ELR (cell line): ENCODE data around the gene KIF26B.
"Not testable (repeated sequence)": the region's sequence is repeated elsewhere in the genome, so short reads cannot be mapped to it uniquely, and the experiment has no call there.

Source experiments
- DNase-seq: peaks from one replicate; pipeline ENCODE4 v3.0.0-alpha.2; 2015; ENCODE audit warnings: low read depth

Gene KIF26B

DNA sequence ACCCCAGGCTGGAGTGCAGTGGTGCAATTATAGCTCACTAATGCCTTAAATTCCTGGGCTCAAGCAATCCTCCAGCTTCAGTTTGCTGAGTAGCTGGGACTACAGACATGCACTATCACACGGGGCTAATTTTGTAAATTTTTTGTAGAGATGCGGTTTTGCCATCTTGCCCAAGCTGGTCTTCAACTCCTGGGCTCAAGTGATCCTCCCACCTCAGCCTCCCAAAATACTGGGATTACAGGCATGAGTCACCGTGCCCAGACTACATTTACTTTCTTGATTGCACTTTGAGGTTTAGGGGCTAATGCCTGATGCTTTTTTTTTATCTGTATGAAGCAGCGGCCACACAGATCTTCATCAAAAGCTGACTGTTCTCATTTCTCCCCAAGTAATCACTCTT lies 124.6 kb downstream of the KIF26B start:
- DNase-seq: no peak

DNA sequence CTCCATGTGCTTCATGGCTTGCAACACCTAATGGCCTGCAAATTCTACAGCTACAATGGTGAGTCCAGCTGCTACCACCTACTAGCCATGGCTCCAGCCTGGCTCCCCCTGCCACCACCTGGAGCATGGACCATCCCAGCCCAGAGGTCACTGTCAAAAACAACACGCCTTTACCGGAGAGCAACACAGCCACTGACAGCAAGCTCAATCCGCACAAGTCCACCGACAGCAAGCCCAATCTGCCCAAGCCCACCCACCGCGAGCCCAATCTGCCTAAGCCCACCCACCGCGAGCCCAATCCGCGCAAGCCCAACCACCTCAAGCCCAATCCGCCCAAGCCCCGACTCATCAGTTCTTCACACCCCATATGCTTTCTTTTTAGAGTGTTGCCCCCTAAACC lies 128.2 kb downstream of the KIF26B start:
- DNase-seq: no peak

DNA sequence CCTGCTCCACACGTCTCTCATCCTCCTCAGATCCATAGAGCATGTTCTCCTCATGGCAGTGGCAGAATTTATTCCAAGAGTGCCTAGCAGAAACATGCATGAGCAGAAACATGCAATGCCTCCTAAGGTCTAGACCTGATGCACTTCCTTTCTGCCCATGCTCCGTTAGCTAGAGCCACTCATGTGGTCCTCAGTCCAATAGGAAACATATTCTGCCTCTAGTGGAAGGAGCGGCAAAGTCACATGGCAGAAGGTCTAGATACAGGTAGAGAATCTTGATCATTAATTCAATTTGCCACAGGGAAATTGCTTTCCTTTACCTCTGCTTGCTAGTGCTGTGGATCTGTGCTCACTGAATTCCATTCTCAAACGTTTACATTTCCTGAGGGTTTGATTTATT lies 130.4 kb downstream of the KIF26B start:
- DNase-seq: no peak

DNA sequence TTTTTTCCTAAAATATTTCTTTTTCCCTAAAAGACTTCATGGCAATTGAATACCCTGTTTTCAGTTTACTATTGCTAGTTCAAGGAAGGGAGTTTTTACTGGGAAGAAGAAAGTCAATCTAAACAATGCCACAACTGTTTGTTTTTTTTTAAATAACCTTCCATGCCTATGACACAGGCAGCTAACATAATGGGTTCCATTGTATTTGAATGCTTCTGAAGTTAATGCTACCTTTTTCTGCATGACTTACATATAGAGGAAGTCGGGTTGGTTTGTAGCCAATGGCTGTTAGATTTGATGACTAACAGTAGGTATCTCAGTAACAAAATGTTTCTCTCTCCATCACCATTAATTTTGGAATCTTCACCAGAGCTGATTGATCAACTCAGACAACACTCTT lies 134.0 kb downstream of the KIF26B start:
- no peak for DNase-seq

- no peak for DNase-seq
Measured at GRCh38 chr1:245290836-245291235, 136.1 kb downstream of the KIF26B start.

DNA sequence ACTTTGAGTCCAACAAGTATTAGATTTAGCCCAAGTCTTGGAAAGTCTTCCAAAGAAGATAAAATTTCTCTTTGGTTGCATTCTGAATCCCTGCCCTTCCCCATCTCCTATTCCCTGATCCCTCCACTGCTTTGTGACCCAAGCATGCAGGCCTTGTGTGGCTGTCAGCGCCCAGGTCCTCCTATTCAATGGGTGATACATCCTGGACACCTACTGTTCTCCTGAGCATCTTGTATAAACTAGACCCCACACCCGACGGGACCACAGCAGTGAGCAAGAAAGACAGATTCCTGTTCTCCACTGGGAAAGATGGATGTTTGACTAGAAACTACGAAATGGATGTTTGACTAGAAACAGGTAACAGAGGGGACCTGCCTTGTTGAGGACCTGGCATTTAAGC lies 136.6 kb downstream of the KIF26B start:
- DNase-seq: no peak

GRCh38 chr1:245292141-245292540 lies 137.4 kb downstream of the KIF26B start:
- no peak for DNase-seq

GRCh38 chr1:245292553-245292952 lies 137.8 kb downstream of the KIF26B start:
- no peak for DNase-seq

DNA sequence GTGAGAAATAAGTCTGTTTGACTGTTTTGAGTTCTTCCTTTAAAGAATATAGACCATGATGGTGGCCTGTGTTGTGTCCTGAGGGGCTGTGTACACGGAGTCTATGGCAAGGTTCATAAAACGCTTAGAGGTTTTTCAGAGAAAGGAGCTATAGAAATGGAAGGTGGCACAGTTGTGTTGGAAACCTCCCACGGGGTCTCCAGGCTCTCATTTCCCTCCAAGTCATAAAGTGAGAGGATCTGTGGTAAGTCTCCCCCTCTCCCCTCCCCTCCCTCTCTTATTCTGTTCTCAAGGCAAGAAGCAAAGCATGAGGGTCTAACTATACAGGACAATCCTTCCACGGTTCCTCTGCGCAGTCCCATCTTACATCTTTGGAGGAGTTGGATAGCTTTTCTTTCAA lies 139.2 kb downstream of the KIF26B start:
- no peak for DNase-seq

GRCh38 chr1:245298781-245299180 lies 144.0 kb downstream of the KIF26B start:
- DNase-seq: no peak

- no peak for DNase-seq
Measured at GRCh38 chr1:245301162-245301580, 146.4 kb downstream of the KIF26B start.

GRCh38 chr1:245301921-245302320 lies 147.1 kb downstream of the KIF26B start:
- DNase-seq: no peak

DNA sequence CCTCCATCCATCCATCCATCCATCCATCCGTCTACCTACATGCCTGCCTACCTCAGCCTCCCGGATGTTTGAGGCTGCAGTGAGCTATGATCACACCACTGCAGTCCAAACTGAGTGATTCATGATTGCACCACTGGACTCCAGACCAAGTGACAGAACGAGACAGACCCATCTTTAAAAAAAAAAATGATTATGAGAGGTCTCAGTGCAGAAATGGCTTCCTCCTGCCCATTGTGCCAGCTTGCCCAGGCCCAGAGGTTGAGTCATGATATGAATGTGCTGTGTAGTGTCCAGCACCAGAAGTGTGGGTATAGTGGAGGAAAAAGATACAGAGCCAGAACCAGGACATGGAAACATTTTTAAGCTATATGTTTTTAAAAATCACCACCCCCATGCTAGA lies 149.9 kb downstream of the KIF26B start:
- no peak for DNase-seq

DNA sequence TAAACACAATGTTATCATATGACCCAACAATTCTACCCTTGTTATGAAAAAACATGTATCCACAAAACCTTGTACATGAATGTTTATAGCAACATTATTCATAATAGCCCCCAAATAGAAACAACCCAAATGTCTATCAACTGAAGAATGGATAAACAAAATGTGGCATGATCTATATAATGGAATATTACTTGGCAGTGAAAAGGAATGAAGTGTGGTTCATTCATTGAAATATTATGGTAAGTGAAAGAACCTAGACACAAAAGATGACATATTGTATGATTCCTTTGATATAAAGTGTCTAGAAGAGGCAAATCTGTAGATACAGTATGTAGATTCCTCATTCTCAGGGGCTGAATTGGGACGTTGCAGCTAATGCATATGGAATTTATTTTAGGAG lies 151.2 kb downstream of the KIF26B start:
- DNase-seq: no peak

- no peak for DNase-seq
Measured at GRCh38 chr1:245306628-245307410, 152.0 kb downstream of the KIF26B start.

DNA sequence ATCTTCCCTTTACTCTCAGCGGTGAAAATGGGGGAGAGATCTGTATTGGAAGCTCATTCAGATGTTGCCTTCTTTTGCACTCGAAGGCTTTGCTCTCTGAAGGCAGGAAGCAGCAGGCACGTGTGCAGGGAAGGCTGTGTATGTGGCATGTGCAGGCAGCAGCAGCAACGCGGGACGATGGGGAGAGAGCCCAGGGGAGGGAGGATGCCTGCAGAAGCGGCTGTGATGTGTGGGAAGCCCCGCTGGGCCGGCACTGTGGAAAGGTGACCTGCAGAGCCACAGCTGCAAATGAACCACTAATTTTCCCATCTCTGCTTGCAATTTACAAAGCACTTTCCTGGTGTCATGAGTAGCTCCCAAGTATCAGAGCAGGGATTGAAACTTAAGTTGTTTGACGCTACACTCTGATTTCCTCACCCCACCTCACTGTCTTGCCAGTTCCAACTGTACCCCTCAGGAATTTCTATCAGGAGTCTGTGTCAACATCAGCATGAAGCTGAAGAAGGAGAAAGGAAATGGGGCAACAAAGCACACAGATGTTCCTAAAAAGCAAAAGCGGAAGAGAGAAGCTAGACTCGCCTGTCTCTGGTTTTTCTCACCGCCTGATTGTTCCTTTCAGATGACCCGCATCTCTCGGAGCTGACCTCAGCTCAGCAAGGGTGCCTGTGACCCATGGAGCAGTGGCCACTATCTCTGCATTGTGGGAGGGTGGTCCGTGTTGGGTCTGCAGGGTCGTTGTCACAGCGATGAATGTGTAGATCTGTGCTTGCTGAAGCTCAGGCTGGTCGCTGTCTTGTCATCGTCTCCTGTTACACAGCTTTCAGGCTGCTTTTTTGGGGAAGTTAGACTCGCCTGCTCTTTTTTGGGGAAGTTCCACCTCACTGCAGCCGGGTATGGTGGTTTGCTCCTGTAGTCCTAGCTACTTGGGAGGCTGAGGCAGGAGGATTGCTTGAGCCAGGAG lies 156.1 kb downstream of the KIF26B start:
- DNase-seq: no peak

GRCh38 chr1:245311887-245312536 lies 157.2 kb downstream of the KIF26B start:
- DNase-seq: no peak

DNA sequence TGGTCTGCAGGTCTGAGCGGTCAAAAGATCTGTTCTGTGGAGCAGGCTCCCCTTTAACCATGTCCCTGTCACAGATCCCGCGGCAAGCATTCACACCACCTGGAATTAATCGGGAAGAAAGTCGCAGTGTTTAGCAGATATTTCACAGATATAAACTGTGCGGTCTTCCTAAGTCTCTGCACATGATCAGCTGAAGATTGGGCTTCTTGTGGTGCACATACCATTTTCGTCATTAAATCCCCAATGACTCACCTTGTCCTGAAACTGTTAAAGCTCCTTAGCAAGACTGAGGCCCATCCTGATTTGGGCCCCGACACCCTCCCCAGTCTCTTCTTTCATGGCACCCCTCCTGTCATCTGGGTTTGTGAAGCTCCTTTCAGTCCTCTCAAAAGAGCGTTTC lies 158.8 kb downstream of the KIF26B start:
- no peak for DNase-seq

DNA sequence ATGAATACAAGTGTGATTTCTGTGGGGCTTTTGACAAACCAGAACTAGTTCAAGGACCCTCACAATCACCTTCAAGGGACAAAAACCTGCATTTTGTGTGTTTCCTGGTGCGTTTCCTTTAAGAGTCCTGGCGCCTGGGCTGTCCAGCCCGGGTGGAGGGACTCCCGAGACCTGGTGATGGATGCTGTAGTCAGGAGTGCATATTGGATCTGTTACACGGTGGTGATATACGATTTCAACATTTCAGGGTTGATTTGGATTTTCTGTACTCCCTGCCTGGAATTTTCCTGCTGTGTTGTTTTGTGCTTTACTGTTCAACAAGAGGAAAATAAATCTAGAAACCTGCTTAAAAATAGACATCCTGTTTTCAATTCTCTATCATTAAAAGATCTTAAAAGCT lies 162.0 kb downstream of the KIF26B start:
- no peak for DNase-seq

- no peak for DNase-seq
Measured at GRCh38 chr1:245317217-245317616, 162.4 kb downstream of the KIF26B start.

DNA sequence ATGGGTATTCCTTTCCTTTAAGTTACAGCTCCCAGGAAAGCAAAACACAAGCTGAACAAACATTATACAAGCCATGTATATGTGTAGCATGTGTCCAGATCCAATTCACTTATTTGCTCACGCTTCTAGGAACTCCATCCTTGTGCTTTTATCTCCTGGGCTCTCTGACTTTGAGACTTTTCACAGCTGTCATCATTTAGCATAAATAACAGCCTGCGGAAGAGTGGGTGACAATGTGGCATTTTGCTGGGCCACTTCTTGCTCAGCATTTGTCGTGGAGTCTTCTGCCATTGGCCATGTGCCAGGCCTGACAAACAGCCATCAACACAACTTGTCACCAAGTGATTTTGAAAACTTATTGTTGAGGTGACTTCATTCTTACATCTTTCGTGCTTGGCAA lies 164.3 kb downstream of the KIF26B start:
- no peak for DNase-seq

DNA sequence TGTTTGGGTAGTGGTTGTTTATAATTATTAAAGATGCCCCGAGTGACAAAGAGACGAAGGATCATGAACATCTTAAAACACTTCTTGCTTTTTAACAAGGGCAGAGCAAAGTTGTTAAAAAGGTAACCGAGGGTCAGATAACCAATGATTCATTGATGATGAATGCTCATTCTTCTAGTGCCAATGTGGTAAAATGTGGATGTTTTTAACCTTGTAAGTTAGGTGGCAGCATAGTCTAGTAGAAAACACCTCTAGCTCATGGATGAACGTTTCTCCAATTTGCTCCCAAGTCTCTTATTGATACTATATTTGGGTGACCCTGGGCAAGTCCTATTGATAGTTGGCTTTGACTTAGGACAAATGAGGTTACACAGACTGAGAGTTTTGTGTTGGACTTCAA lies 167.9 kb downstream of the KIF26B start:
- peak; percentile 9 for DNase-seq

DNA sequence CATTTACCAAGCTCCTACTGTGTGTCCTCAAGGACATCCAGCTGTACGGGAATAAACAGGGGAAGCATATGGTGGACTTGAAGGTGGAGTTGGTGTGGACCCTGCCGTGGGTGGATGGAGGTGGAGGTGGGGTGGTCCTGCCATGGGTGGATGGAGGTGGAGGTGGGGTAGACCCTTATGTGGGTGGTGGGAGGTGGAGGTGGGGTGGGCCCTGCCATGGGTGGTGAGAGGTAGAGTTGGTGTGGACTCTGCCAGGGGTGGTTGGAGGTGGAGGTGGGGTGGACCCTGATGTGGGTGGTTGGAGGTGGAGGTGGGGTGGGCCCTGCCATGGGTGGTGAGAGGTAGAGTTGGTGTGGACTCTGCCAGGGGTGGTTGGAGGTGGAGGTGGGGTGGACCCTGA lies 169.0 kb downstream of the KIF26B start:
- DNase-seq: not testable (repeated sequence)
